NCI-H1694 treated with DMSO at 0.1 percent for 48 hours (cell line): ENCODE measurements around the gene CHCHD10.
"Not testable (repeated sequence)": the region's sequence is repeated elsewhere in the genome, so short reads cannot be mapped to it uniquely, and the experiment has no call there.

Source experiments
- DNase-seq: peaks from one replicate; lab custom pipeline; 2025; lab: John Stamatoyannopoulos, UW

Gene CHCHD10

GRCh38 chr22:23750367-23750713 lies 17.4 kb downstream of the CHCHD10 start:
- DNase-seq, result no peak

GRCh38 chr22:23749841-23750301 lies 17.9 kb downstream of the CHCHD10 start:
- DNase-seq, result no peak

DNA sequence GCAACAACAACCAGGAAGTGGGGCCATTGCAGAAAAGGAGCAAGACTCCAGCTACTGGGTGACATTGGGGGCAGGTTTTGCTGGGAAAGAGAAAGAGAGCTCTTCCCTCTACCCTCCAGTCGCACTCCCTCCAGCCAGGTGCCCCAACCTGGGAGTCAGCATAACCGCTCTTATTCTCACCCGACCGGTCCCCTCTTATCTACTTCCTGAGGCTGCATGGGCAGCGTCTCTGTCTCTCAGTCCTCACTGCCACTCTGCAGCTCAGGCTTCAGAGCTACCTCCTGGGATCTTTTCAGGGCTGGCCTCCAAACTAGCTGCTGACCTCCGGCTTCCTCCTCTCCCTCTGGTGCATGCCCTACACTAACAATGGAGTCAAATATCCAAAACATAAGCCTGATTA lies 22.0 kb downstream of the CHCHD10 start:
- DNase-seq, result no peak

- DNase-seq, result no peak
Observed at GRCh38 chr22:23744485-23744884, 23.3 kb downstream of the CHCHD10 start.

GRCh38 chr22:23744001-23744400 lies 23.8 kb downstream of the CHCHD10 start:
- DNase-seq, result no peak

GRCh38 chr22:23743303-23743705 lies 24.5 kb downstream of the CHCHD10 start:
- DNase-seq, result no peak

DNA sequence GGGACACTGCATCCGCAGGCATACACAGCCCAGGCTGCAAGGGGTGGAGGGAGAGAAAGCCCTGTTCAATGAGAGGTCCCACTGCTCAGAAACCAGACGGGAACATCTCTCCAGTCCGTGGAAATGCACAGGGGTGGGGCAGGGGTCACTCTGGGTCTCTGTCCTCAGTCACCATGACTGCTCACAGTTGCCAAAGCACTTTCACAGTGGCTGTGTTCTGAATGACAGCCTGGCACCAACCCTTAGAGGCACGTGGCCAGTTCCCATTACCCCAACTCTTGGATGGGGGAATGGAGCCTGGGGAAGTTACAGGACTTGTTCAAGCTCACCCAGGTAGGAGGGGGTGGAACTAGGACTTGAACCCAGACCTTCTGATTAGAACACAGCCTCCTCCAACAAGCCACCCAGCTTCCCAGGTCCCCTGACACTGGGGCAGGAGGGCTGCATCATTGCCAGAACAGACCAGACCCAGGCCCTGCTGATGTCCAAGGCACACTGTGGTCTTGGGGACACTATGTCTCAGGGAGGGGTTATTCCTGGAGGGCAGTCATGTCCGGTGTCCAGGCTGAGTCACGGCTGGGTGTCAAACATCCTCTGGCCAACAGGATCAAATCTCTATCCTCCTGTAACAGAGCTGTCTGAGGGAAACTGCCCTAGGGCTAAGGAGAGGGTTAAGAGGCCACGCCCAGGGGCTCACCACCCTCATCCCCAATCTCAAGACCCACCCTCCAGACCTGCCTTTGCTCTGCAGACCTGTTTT lies 25.1 kb downstream of the CHCHD10 start:
- DNase-seq, result no peak

- no peak for DNase-seq
Observed at GRCh38 chr22:23737696-23738095, 30.1 kb downstream of the CHCHD10 start.

DNA sequence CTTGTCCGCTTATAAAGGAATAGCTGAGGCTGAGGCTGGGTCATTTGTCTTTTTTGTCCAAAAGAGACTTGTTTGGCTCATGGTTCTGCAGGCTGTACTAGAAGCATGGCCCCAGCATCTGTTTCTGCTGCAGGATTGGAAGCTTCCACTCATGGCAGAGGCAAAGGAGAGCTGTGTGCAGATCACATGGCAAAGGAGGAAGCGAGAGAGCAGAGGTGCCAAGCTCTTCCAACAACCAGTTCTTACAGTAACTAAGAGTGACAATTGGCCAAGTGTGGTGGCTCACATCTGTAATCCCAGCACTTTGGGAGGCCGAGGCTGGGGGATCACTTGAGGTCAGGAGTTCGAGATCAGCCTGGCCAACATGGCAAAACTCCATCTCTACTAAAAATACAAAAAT lies 39.7 kb downstream of the CHCHD10 start:
- DNase-seq, result not testable (repeated sequence)

- DNase-seq, result peak; percentile 2
Observed at GRCh38 chr22:23722724-23723123, 45.0 kb downstream of the CHCHD10 start.

DNA sequence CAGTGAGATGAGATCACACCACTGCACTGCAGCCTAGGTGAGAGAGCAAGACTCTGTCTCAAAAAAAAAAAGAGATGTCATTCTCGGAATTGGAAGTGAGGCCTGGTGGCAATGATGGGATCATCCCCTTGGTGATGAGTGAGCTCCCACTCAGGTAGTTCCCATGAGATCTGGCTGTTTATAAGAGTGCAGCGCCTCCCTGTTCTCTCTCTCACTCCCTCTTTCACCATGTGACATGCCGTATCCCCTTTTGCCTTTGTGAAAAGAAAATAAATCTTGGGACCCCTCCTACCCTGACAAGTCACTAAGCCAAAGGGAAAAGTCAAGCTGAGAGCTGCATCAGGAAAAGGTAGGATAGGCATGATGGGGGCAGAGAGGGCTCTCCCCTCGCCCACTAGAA lies 45.6 kb downstream of the CHCHD10 start:
- peak; percentile 1 for DNase-seq

DNA sequence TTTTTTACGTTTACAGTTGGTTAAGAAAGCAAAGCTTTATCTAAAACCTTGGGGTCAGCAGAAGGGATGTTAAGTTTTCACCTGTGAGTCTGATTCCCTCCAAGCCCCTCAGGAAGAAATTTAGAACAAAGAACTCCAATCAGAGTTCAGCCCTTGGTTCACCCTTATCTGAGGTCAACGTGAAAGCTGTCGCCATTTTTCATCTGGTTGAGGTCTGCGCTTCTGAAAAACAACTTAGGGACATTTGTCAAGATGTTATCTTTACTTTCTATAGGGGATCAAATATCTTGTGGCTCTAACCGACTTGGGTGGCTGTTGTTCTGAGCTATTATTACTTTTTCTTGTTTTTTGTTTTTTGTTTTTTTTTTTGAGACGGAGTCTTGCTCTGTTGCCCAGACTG lies 46.9 kb downstream of the CHCHD10 start:
- DNase-seq, result no peak

DNA sequence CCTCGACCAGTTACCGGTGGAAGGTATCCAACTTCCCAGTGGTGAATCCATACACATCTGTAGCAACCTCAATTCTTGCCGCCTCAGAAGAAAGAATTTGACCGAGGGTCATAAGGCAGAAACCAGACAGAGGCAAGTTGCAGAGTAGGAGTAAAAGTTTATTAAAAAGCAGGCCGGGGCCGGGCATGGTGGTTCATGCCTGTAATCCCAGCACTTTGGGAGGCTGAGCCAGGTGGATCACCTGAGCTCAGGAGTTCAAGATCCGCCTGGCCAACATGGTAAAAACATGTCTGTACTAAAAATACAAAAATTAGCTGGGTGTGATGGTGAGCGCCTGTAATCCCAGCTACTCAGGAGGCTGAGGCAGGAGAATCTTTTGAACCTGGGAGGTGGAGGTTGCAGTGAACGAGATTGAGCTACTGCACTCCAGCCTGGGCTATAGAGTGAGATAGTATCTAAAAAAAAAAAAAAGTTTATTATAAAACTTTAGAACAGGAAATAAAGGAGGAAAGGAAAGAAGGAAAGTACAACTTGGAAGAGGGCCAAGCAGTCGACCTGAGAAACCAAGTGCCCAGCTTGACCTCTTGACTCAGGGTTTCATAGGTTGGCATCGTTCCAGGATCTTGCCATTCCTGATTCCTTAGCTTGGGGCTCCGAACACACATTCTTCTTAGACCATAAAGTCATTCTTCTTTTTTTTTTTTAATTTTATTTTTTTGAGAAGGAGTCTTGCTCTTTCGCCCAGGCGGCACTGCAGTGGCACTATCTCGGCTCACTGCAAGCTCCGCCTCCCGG lies 49.2 kb downstream of the CHCHD10 start:
- no peak for DNase-seq

DNA sequence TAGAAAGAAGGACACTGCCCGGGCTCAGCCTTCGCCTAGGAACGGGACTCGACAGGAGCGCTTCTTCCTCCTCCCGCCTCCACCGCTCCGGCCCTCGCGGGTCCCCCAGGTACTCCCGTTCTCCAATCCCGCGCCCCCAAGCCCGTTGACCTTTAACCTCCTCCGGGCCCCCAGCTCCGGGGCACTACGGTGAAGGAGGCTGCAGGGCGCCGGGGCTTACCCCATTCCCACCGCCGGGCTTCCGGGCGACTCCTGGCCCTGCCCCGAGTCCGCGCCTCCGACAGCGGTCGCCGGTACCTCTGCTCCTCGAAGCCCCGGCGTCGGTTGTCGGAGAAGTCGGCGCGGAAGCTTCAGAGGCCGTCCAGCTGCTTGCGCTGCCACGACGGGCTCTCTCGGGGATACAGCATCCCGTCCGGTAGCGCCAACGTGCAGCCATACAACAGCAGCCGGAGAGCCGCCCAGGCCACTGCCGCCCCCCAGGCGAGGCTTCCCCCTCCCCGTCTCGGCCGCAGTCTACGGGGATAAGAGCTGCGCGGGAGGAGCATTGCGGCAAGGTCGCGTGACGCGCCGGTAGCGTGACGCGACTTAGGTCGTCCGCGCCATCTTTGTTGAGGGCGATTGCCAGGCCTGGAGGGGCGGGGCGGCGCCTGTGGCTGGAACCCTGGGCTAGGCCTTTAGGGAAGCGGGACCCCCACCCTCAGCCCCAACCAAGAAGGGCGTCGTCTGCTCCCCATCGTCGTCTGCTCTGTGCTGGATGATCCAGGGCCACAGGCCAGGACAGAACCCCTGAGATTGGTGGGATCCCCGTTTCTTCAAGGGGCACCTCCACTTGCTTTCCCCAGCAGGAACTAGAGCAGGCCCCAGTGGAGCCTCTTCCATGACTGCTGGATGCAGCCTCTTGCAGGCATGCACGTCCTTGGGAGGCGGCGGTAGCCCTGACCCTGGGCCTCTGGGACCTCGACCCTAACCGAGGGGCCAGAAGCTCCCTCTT lies 50.7 kb downstream of the CHCHD10 start:
- peak; percentile 51 for DNase-seq
